Suppressor macrophage treated with lipopolysaccharide for 1 hour (primary cell): ENCODE data around the gene FBXL19.
A peak's percentile ranks its signal among the peaks of the same experiment; 100 is the strongest.

Source experiments
- DNase-seq, 3 donors: peaks; one replicate each; pipeline ENCODE4 v3.0.0-alpha.2; 2020 to 2022

FBXL19 gene

DNA sequence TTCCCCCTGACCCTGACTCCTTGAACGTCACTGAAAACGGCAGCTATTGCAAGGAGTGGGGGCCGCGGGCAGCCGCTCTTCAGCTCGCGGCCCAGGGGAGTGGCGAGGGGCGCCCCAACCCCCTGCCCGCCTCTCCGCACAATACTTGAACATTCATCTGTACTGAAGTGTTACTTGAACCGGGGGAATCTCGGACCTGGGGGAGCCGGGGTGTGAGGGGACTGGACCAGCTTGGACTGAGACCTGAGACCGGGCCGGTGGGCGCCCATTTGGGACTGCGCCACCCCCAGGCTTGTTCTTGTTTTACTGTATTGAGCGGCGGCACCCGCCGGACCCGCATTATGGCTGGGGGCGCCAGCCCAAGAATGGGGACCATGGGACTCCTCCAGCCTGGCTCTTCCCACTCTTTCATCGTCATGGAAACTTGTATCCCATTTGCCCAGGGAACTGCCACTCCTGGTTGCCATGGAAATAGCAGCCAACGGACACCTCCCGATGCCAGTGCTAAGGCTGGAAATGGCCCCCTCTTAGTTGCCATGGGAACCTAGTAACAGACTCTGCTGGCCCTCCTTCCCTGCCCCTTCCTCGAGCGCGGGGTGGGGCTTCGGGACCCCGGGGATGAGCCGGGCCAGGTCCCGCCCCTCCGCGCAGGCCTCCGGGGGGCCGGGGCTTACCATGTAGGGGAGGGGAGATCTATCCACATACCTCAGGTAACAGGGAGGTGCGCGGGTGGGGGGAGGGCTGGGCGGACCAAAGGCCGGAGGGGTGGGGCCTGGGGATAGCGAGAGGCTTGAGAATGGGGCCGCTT, 24.7 kb downstream of the FBXL19 start:
- peak; percentile 60 to 75 (median 68) for DNase-seq

- peak; percentile 85 to 91 (median 88) for DNase-seq
Measured at GRCh38 chr16:30948667-30949649, 25.6 kb downstream of the FBXL19 start, which contains the start of gene ORAI3. TSS of gene ORAI3 (plus strand) at chr16:30949068. CDS start at chr16:30949290, 222 bp downstream.

GRCh38 chr16:30949650-30950515, 26.5 kb downstream of the FBXL19 start:
- DNase-seq = peak; percentile 67 to 81 (median 78)

- DNase-seq = no peak
Measured at GRCh38 chr16:30950516-30951065, 27.2 kb downstream of the FBXL19 start.

DNA sequence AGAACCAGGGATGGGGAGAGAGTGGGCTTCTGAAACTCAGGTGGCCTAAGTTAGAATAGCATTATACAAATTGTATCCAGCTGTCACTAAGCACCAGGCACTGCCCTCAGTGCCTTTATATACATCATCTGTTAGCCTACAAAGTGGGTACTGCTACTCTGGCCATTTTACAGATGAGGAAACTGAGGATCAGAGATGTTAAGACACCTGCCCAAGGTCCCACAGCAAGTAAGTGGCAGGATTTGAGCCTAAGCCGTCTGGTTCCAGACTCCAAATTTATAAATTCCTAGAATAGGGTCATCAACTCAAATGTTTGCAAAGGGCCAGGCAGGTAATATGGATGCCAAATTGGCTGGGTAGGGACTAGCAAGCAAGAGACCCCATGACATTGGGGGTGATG, 27.8 kb downstream of the FBXL19 start:
- no peak for DNase-seq

DNA sequence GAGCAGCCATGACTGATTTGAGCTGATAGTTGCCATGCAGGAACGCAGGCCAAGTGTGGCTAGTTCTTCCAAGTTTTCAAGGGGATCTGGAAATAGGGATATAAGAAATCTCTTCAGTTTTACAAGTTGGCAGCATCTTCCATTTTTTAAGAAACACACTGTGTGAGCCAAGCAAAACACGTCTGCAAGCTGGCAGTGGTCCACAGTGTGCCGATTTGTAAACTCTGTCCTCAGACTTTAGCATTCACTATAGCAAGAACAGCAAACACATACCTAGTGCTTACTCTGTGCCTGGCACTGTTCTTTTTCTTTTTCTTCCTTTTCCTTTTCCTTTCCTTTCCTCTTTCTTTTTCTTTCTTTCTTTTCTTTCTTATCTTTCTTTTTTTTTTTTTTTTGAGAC, 28.4 kb downstream of the FBXL19 start:
- no peak for DNase-seq

GRCh38 chr16:30953111-30953510, 29.7 kb downstream of the FBXL19 start:
- DNase-seq = no peak

DNA sequence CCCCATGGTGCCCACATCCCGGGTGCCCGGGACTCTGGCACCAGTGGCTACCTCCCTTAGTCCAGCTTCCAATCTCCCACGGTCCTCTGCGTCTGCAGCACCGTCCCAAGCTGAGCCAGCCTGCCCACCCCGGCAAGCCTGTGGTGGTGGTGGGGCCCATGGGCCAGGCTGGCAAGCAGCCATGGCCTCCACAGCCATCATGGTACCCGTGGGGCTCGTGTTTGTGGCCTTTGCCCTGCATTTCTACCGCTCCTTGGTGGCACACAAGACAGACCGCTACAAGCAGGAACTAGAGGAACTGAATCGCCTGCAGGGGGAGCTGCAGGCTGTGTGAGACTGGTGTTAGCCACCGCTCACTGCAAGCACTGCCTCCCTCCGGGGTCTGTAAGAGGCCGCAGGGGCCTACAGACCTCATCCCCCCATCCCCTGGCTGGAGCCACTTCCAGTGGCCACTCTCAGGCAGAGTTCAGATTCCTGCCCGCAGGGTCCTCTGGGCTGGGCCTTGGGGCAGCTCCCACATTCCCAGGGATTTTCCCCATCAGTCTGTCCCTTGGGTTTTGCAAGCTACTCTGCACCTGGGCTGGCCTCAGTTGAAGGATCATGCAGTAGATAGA, 30.2 kb downstream of the FBXL19 start:
- peak; percentile 71 to 83 (median 71) for DNase-seq

GRCh38 chr16:30954993-30955392, 31.6 kb downstream of the FBXL19 start:
- DNase-seq = no peak

- DNase-seq = peak; percentile 85 to 92 (median 88)
Measured at GRCh38 chr16:30956601-30957455, 33.5 kb downstream of the FBXL19 start.

GRCh38 chr16:30957456-30958174, 34.2 kb downstream of the FBXL19 start, which contains the start of gene SETD1A:
TSS of gene SETD1A (plus strand) at chr16:30957754. CDS start at chr16:30958732, 978 bp downstream.
- DNase-seq = peak; percentile 97 to 99 (median 98)

- DNase-seq = peak; percentile 60 to 81 (median 64)
Measured at GRCh38 chr16:30958175-30959079, 35.1 kb downstream of the FBXL19 start.

DNA sequence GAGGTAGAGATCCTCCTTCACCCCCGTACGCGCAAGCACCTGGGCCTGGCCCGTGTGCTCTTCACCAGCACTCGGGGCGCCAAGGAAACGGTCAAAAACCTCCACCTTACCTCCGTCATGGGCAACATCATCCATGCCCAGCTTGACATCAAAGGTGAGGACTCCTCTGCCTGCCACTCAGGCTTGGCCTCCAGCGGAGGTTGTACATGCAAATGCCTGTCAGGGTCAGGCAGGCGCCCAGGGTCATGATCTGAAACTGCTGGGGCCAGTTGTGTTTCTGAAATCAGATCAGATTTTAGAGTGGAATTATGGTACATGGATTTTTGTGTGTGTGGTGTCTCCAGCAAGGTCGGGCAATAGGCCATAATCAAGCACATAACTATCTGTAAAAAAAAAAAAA, 38.0 kb downstream of the FBXL19 start:
- DNase-seq = no peak

- no peak for DNase-seq
Measured at GRCh38 chr16:30963925-30964511, 40.6 kb downstream of the FBXL19 start.

DNA sequence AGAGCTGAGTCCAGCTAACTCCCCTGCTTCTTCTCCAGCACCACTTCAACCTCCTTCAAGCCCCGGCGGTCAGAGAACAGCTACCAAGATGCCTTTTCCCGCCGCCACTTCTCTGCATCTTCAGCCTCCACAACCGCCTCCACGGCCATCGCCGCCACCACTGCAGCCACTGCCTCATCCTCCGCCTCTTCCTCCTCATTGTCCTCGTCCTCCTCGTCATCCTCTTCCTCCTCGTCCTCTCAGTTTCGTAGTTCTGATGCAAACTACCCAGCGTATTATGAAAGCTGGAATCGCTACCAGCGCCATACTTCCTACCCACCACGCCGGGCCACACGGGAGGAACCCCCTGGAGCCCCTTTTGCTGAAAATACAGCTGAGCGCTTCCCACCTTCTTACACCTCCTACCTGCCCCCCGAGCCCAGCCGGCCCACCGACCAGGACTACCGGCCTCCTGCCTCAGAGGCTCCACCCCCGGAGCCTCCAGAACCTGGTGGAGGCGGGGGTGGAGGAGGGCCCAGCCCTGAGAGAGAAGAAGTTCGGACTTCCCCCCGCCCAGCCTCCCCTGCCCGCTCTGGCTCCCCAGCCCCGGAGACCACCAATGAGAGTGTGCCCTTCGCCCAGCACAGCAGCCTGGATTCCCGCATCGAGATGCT, 41.3 kb downstream of the FBXL19 start:
- DNase-seq = no peak

DNA sequence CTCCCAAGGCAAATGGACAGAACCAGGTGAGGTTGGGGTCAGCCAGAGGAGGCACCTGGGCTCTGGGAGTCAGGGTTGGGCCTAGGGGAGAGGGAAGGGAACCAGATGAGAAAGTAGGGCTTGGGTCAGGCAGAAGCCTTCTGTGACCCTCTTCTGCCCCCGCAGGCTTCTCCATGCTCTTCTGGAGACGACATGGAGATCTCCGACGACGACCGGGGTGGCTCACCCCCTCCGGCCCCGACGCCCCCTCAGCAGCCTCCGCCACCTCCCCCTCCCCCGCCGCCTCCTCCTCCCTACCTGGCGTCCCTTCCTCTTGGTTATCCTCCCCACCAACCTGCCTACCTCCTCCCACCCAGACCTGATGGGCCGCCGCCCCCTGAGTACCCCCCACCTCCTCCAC, 42.1 kb downstream of the FBXL19 start:
- no peak for DNase-seq

DNA sequence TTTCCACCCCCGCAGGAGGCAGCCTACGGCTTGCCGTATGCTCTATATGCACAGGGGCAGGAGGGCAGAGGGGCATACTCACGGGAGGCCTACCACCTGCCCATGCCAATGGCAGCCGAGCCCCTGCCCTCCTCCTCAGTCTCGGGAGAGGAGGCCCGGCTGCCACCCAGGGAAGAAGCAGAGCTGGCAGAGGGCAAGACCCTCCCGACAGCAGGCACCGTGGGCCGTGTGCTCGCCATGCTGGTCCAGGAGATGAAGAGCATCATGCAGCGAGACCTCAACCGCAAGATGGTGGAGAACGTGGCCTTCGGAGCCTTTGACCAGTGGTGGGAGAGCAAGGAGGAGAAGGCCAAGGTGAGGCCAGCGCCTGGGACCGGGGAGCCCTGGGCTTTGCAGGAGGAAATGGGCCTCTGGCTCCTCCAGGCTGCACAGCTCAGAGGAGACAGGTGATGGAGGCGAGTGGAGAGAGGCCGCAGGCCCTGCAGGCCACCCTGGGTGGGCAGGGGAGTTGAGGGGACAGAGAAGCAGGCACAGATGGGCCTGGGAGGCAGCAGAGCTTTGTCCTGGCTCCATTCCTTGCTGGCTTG, 42.8 kb downstream of the FBXL19 start:
- no peak for DNase-seq
